NCI-H1092 treated with DMSO at 0.1 percent for 48 hours (cell line): ENCODE results near the gene TSHZ2.
A peak's percentile ranks its signal among the peaks of the same experiment; 100 is the strongest.

ENCODE experiments used
- DNase-seq: peaks from one replicate; lab custom pipeline; 2025; lab: John Stamatoyannopoulos, UW

TSHZ2 gene

GRCh38 chr20:52972190-52972937 is at the start of gene TSHZ2:
TSHZ2 (plus strand) TSS chr20:52972358; CDS start chr20:52973294, 936 bp downstream.
- peak; percentile 75 for DNase-seq

- no peak for DNase-seq
These were observed 49.7 kb upstream of the TSHZ2 start for GRCh38 chr20:52922436-52922835.

- no peak for DNase-seq
These were observed 48.8 kb upstream of the TSHZ2 start for GRCh38 chr20:52923123-52923937.

- DNase-seq: no peak
These were observed 47.5 kb upstream of the TSHZ2 start for GRCh38 chr20:52924411-52925271.

- DNase-seq: no peak
These were observed 45.7 kb upstream of the TSHZ2 start for GRCh38 chr20:52926505-52926904.

GRCh38 chr20:52933867-52934266 is 38.3 kb upstream of the TSHZ2 start:
- DNase-seq: no peak

GRCh38 chr20:52936351-52937340 is 35.5 kb upstream of the TSHZ2 start:
- no peak for DNase-seq

GRCh38 chr20:52937591-52938100 is 34.5 kb upstream of the TSHZ2 start:
- DNase-seq: no peak

- no peak for DNase-seq
These were observed 33.0 kb upstream of the TSHZ2 start for GRCh38 chr20:52939141-52939540.

- DNase-seq: no peak
These were observed 30.4 kb upstream of the TSHZ2 start for GRCh38 chr20:52941808-52942207.

GRCh38 chr20:52943185-52943841 is 28.8 kb upstream of the TSHZ2 start:
- DNase-seq: no peak

- DNase-seq: no peak
These were observed 26.9 kb upstream of the TSHZ2 start for GRCh38 chr20:52945268-52945667.

- DNase-seq: no peak
These were observed 26.2 kb upstream of the TSHZ2 start for GRCh38 chr20:52945862-52946522.

GRCh38 chr20:52948491-52948890 is 23.7 kb upstream of the TSHZ2 start:
- DNase-seq: no peak

GRCh38 chr20:52953020-52953419 is 19.1 kb upstream of the TSHZ2 start:
- DNase-seq: no peak

GRCh38 chr20:52954849-52955248 is 17.3 kb upstream of the TSHZ2 start:
- DNase-seq: no peak

GRCh38 chr20:52958211-52958610 is 13.9 kb upstream of the TSHZ2 start:
- no peak for DNase-seq

- DNase-seq: peak; percentile 97
These were observed 13.0 kb upstream of the TSHZ2 start for GRCh38 chr20:52959125-52959524.

GRCh38 chr20:52962183-52962582 is 10.0 kb upstream of the TSHZ2 start:
- no peak for DNase-seq

GRCh38 chr20:52963131-52963530 is 9.0 kb upstream of the TSHZ2 start:
- DNase-seq: no peak
